Left renal pelvis (tissue), 4 donors: ENCODE data around the gene PLD1. TPM values are rescaled to one million over a fixed set of nuclear protein-coding genes. Genes with fewer than 3 reads are reported as not detected.

Experiments used
- DNase-seq, 4 donors: peaks; one replicate each; pipeline ENCODE4 v3.0.0-alpha.2; 2013; ENCODE audit warnings: low read depth in 4 of 4, low spot score in 3 of 4
- polyA plus RNA-seq, 4 donors: library from polyadenylated mRNA; unstranded; fragments of 120-200 nt; gene quantifications; one replicate each; pipeline ENCODE4 v1.2.1, GENCODE V29; 2013; ENCODE audit not compliant: insufficient read length in 4 of 4

Gene PLD1
- polyA plus RNA-seq, 4 donors, result 9.4 to 13.7 (median 12.8) TPM

GRCh38 chr3:171776839-171777583 is 33.3 kb downstream of the PLD1 start:
- DNase-seq, result no peak

- no peak for DNase-seq
Observed at GRCh38 chr3:171776411-171776810, 33.9 kb downstream of the PLD1 start.

GRCh38 chr3:171775943-171776342 is 34.3 kb downstream of the PLD1 start:
- no peak for DNase-seq

GRCh38 chr3:171774521-171774920 is 35.8 kb downstream of the PLD1 start:
- DNase-seq, result no peak

- DNase-seq, result peak in 2 of 4 donors; percentile 36 to 48
Observed at GRCh38 chr3:171772427-171773056, 37.7 kb downstream of the PLD1 start.

- peak; percentile 64 to 79 (median 69) for DNase-seq
Observed at GRCh38 chr3:171770689-171771620, 39.3 kb downstream of the PLD1 start.

GRCh38 chr3:171769461-171769860 is 40.8 kb downstream of the PLD1 start:
- no peak for DNase-seq

GRCh38 chr3:171768986-171769385 is 41.3 kb downstream of the PLD1 start:
- no peak for DNase-seq

GRCh38 chr3:171768281-171768900 is 41.9 kb downstream of the PLD1 start:
- no peak for DNase-seq

- DNase-seq, result no peak
Observed at GRCh38 chr3:171765511-171765887, 44.8 kb downstream of the PLD1 start.

GRCh38 chr3:171763392-171763791 is 46.9 kb downstream of the PLD1 start:
- no peak for DNase-seq

GRCh38 chr3:171760477-171760876 is 49.8 kb downstream of the PLD1 start:
- no peak for DNase-seq

GRCh38 chr3:171758109-171758508 is 52.2 kb downstream of the PLD1 start:
- DNase-seq, result no peak

GRCh38 chr3:171757361-171758034 is 52.8 kb downstream of the PLD1 start:
- DNase-seq, result no peak

GRCh38 chr3:171755656-171756055 is 54.6 kb downstream of the PLD1 start:
- no peak for DNase-seq

GRCh38 chr3:171755015-171755589 is 55.2 kb downstream of the PLD1 start:
- no peak for DNase-seq

GRCh38 chr3:171753665-171754408 is 56.4 kb downstream of the PLD1 start:
- no peak for DNase-seq

GRCh38 chr3:171753025-171753472 is 57.2 kb downstream of the PLD1 start:
- DNase-seq, result no peak

GRCh38 chr3:171752329-171752728 is 58.0 kb downstream of the PLD1 start:
- no peak for DNase-seq
